AG09309 (cell line): ENCODE results near the gene FPR2.

ENCODE experiments used
- DNase-seq: peaks from one replicate; pipeline ENCODE4 v3.0.0-alpha.2; 2010; ENCODE audit warnings: low read depth
- H3K4me3 ChIP-seq: 2 replicates; pipeline ENCODE4 v1.5.1; 2011; ENCODE audit warnings: mild to moderate bottlenecking, low read depth, low read length, moderate library complexity; ENCODE audit not compliant: control insufficient read depth
- CTCF ChIP-seq: IDR thresholded peaks from 2 replicates; pipeline ENCODE4 v1.5.1; 2011; ENCODE audit warnings: mild to moderate bottlenecking, low read depth, low read length, inconsistent platforms; ENCODE audit not compliant: insufficient read depth, control insufficient read depth; ENCODE audit errors: missing control alignments

The FPR2 gene

GRCh38 chr19:51750400-51751094 lies 10.4 kb upstream of the FPR2 start:
- H3K4me3 ChIP-seq = no peak overlapping the region
- no peak for DNase-seq
- no peak for TF ChIP-seq CTCF

GRCh38 chr19:51751655-51752054 lies 9.3 kb upstream of the FPR2 start, which contains the start of gene FPR1:
FPR1 (minus strand) TSS chr19:51751878; CDS start chr19:51746994, 4,884 bp downstream.
- no peak for DNase-seq
- H3K4me3 ChIP-seq = no peak within 1 kb of the TSS
- TF ChIP-seq CTCF = no peak

GRCh38 chr19:51754109-51754508 lies 6.9 kb upstream of the FPR2 start:
- no peak for TF ChIP-seq CTCF
- no peak overlapping the region for H3K4me3 ChIP-seq
- DNase-seq = no peak

- H3K4me3 ChIP-seq = no peak overlapping the region
- no peak for TF ChIP-seq CTCF
- DNase-seq = no peak
Observed at GRCh38 chr19:51754770-51755169, 6.2 kb upstream of the FPR2 start.

GRCh38 chr19:51755571-51755970 lies 5.4 kb upstream of the FPR2 start:
- H3K4me3 ChIP-seq = no peak overlapping the region
- no peak for DNase-seq
- TF ChIP-seq CTCF = no peak

- H3K4me3 ChIP-seq = no peak overlapping the region
- TF ChIP-seq CTCF = no peak
- no peak for DNase-seq
Observed at GRCh38 chr19:51761696-51762095, 716 bp downstream of the FPR2 start.
